Fibroblast of pulmonary artery (primary cell): ENCODE results near the gene DHPS.
"Not testable (repeated sequence)": the region's sequence is repeated elsewhere in the genome, so short reads cannot be mapped to it uniquely, and the experiment has no call there.

Experiments
- DNase-seq: peaks from one replicate; pipeline ENCODE4 v3.0.0-alpha.2; 2010; ENCODE audit warnings: low read depth
- H3K4me3 ChIP-seq: replicated peaks from 2 replicates; pipeline ENCODE4 v1.5.1; 2011; ENCODE audit warnings: low read depth, mild to moderate bottlenecking, control low read depth, low read length, moderate library complexity
- CTCF ChIP-seq: IDR thresholded peaks from 2 replicates; pipeline ENCODE4 v1.5.1; 2011; ENCODE audit warnings: mild to moderate bottlenecking, control low read depth, low read length, inconsistent platforms; ENCODE audit errors: missing control alignments

The DHPS gene

DNA sequence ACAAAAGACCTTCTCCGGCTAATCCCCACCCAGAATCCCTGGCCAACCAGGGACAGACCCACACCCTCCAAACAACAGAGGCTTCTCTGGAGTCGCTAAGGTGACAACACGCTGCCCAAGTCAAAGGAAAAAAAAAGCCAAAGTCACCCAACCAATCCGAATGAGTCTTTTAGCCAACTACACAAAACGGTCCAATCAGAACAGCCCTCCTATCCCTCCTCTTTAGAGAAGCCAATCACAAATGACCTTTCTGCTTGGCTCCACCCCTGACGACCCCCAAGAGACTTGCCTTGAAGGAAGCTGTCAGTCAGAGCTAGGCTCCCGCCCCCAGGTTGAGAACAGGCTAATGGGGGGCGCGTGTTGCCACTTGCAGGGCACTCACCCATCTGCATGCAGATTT lies 21.4 kb upstream of the DHPS start:
- TF ChIP-seq CTCF = no peak
- peak; percentile 56 for DNase-seq
- no peak overlapping the region for H3K4me3 ChIP-seq

DNA sequence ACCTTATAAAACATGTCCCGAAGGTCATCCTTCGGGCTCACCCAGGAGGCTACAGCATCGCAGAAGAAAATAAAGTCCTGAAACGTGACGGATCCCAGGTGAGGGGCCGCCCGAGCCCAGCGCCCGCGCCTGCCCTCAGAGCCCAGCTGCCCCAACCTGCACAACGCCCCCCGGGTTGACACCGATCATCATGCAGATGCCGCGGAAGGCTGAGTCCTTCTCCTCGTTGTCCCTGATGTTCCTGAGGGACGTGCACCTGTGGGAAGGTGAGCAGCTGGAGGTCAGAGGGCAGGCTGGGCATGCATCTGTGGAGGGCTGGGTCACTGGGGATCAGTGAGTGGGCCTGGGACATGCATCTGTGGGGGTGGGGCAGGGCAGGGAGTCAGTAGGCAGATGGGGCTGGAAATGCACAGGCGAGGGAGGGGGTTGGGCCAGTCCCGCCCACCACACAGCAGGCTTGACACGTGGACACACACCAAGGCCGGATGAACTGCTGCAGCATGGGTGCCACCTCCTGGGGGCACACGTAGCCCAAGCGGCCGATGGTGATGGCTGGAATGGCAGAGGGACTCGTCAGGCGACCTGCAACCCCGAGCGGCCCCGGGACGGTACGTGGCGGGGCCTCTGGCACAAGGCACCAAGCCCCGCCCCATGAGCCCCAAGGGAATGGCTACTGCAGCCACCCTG lies 20.1 kb upstream of the DHPS start:
- no peak for DNase-seq
- no peak for TF ChIP-seq CTCF
- H3K4me3 ChIP-seq = no peak overlapping the region

GRCh38 chr19:12698138-12698537 lies 16.5 kb upstream of the DHPS start:
- no peak overlapping the region for H3K4me3 ChIP-seq
- TF ChIP-seq CTCF = no peak
- no peak for DNase-seq

DNA sequence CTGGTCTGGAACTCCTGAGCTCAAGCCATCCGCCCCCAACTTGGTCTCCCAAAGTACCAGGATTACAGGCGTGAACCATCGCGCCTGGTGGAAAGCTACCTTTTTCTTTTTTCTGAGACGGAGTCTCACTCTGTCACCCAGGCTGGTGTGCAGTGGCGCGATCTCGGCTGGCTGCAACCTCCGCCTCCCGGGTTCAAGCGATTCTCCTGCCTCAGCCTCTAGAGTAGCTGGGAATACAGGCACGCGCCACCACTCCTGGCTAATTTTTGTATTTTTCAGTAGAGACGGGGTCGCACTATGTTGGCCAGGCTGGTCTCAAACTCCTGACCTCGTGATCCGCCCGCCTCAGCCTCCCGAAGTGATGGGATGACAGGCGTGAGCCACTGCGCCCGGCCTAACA lies 15.7 kb upstream of the DHPS start:
- not testable (repeated sequence) for DNase-seq, H3K4me3 ChIP-seq

GRCh38 chr19:12696366-12697335 lies 15.0 kb upstream of the DHPS start, which contains the start of gene FBXW9:
TSS of gene FBXW9 (minus strand) at chr19:12696631. CDS start at chr19:12696581, 50 bp downstream.
- DNase-seq = peak; percentile 97
- TF ChIP-seq CTCF = no peak
- peak within 1 kb of the TSS; percentile 84 for H3K4me3 ChIP-seq

DNA sequence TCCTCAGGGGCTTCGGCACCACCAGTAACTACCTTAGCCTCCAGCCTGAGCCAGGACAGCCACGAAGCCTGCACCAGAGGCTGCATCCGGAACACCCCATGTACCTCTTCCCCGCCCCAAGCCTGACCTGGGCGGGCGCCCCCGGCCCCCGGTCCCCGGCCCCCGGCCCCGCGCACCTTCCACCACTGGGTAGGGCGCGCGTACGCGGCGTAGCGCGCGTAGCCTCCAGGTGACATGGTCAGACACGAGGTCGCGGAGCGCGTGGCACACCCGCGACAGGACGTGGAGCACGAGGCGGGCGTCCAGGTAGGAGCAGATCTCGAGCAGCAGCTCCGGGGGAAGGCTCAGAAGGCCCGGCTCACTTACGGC lies 14.3 kb upstream of the DHPS start:
- DNase-seq = no peak
- peak overlapping the region; percentile 84 for H3K4me3 ChIP-seq
- no peak for TF ChIP-seq CTCF

DNA sequence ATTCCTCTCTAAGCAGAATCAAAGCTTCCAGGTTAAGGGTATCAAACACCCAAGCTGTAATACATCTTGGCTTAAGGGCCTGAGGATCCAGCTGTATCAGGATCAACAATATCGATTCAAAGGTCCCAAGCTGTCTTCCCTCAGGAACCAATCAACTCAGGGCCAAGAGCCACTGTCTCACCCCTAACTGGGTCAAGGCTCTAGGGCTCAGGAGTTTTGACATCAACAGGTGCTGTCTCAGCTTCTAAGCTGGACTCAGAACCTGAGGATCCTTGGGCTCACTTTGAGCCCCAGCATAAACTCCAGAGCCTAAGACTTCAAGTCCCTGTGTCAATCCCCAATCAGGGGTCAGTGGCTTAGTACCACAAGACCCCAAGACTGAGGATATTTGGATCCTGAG lies 13.8 kb upstream of the DHPS start:
- no peak for TF ChIP-seq CTCF
- no peak for DNase-seq

More for the DNA sequence above, 13.8 kb upstream of the DHPS start:
- peak overlapping the region; percentile 84 for H3K4me3 ChIP-seq
